Measurements from ENCODE around the gene RTN1. TPM values are rescaled to one million over a fixed set of nuclear protein-coding genes. Genes with fewer than 3 reads are reported as not detected.

RTN1 gene
- total RNA-seq, 1 donor from 2014 or later, result 18.0 TPM

DNA sequence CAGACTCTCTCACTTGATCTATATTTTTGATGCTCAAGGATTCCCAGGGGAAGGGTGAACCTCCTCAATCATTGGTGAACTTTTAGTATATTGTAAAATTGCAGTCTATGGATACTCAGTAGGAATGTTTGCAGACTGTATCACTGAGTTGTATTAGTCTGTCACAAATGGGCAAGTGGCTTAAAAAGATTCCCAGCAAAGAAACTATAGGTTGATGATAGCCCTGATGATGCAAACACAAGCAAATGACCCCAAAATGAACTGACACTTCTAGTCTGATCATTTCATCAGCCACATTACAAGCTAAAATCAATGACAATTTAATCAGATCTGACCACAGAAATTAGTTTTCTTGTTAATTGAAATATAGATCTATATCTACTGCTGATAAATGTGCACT lies 59.5 kb downstream of the RTN1 start:
- no peaks in the 10 kb centered on the region for H3K9me3 Mint-ChIP-seq
- no peaks in the 10 kb centered on the region for H3K4me1 Mint-ChIP-seq

GRCh38 chr14:59803052-59803540 lies 67.5 kb downstream of the RTN1 start:
- H3K27me3 Mint-ChIP-seq (ENCODE audit: low read depth), result no peaks in the 10 kb centered on the region
- DNase-seq (ENCODE audit: low read depth, low spot score), result no peak

More for the DNA sequence above, 59.5 kb downstream of the RTN1 start:
- peaks cover 11% of the 10 kb centered on the region for H3K27me3 Mint-ChIP-seq (ENCODE audit: low read depth)
- H3K4me3 Mint-ChIP-seq, result no peak overlapping the region
- TF ChIP-seq, protein P1, sequence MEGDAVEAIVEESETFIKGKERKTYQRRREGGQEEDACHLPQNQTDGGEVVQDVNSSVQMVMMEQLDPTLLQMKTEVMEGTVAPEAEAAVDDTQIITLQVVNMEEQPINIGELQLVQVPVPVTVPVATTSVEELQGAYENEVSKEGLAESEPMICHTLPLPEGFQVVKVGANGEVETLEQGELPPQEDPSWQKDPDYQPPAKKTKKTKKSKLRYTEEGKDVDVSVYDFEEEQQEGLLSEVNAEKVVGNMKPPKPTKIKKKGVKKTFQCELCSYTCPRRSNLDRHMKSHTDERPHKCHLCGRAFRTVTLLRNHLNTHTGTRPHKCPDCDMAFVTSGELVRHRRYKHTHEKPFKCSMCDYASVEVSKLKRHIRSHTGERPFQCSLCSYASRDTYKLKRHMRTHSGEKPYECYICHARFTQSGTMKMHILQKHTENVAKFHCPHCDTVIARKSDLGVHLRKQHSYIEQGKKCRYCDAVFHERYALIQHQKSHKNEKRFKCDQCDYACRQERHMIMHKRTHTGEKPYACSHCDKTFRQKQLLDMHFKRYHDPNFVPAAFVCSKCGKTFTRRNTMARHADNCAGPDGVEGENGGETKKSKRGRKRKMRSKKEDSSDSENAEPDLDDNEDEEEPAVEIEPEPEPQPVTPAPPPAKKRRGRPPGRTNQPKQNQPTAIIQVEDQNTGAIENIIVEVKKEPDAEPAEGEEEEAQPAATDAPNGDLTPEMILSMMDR (conservative IDR thresholded peaks at IDR 0.05), result no peak
- no peaks in the 10 kb centered on the region for H3K36me3 Mint-ChIP-seq (ENCODE audit: low read depth)
- no peak for DNase-seq (ENCODE audit: low read depth, low spot score)
- H3K27ac Mint-ChIP-seq (ENCODE audit: unreplicated experiment), result no peak overlapping the region

GRCh38 chr14:59788176-59788575 lies 82.4 kb downstream of the RTN1 start:
- H3K27me3 Mint-ChIP-seq (ENCODE audit: low read depth), result no peaks in the 10 kb centered on the region
- H3K9me3 Mint-ChIP-seq, result no peaks in the 10 kb centered on the region
- no peaks in the 10 kb centered on the region for H3K4me1 Mint-ChIP-seq
- no peak overlapping the region for H3K27ac Mint-ChIP-seq (ENCODE audit: unreplicated experiment)
- no peaks in the 10 kb centered on the region for H3K36me3 Mint-ChIP-seq (ENCODE audit: low read depth)
- TF ChIP-seq, protein P1 (conservative IDR thresholded peaks at IDR 0.05), result no peak
- DNase-seq (ENCODE audit: low read depth, low spot score), result no peak
- H3K4me3 Mint-ChIP-seq, result no peak overlapping the region

More at GRCh38 chr14:59803052-59803540, 67.5 kb downstream of the RTN1 start:
- TF ChIP-seq, protein P1 (conservative IDR thresholded peaks at IDR 0.05), result no peak
- Mint-ChIP-seq H3K36me3 (ENCODE audit: low read depth) (no peaks in the 10 kb centered on the region), H3K4me3 (no peak overlapping the region), H3K4me1 (no peaks in the 10 kb centered on the region), H3K9me3 (no peaks in the 10 kb centered on the region), H3K27ac (ENCODE audit: unreplicated experiment) (no peak overlapping the region)

- no peak for DNase-seq (ENCODE audit: low read depth, low spot score)
These were observed 83.4 kb downstream of the RTN1 start for GRCh38 chr14:59787045-59787674.

GRCh38 chr14:59785629-59786028 lies 84.9 kb downstream of the RTN1 start:
- no peaks in the 10 kb centered on the region for H3K9me3 Mint-ChIP-seq
- H3K36me3 Mint-ChIP-seq (ENCODE audit: low read depth), result no peaks in the 10 kb centered on the region
- DNase-seq (ENCODE audit: low read depth, low spot score), result no peak
- H3K27me3 Mint-ChIP-seq (ENCODE audit: low read depth), result no peaks in the 10 kb centered on the region
- TF ChIP-seq, protein P1 (conservative IDR thresholded peaks at IDR 0.05), result no peak
- no peaks in the 10 kb centered on the region for H3K4me1 Mint-ChIP-seq
- no peak overlapping the region for H3K27ac Mint-ChIP-seq (ENCODE audit: unreplicated experiment)
- H3K4me3 Mint-ChIP-seq, result no peak overlapping the region

More at GRCh38 chr14:59787045-59787674, 83.4 kb downstream of the RTN1 start:
- no peak overlapping the region for H3K4me3 Mint-ChIP-seq
- H3K9me3 Mint-ChIP-seq, result no peaks in the 10 kb centered on the region
- no peak overlapping the region for H3K27ac Mint-ChIP-seq (ENCODE audit: unreplicated experiment)
- H3K36me3 Mint-ChIP-seq (ENCODE audit: low read depth), result no peaks in the 10 kb centered on the region
- TF ChIP-seq, protein P1 (conservative IDR thresholded peaks at IDR 0.05), result no peak
- no peaks in the 10 kb centered on the region for H3K27me3 Mint-ChIP-seq (ENCODE audit: low read depth)
- no peaks in the 10 kb centered on the region for H3K4me1 Mint-ChIP-seq
